ENCODE data around the gene CEMP1. TPM values are rescaled to one million over a fixed set of nuclear protein-coding genes. Genes with fewer than 3 reads are reported as not detected.

CEMP1 gene
- total RNA-seq, result not detected

GRCh38 chr16:2531371-2531695, at the start of gene CEMP1:
Gene CEMP1 (minus strand): TSS chr16:2531408. CDS start chr16:2531073, 335 bp downstream.

GRCh38 chr16:2537451-2538379, 6.5 kb upstream of the CEMP1 start, which contains the start of gene PDPK1:
Gene PDPK1 (plus strand): TSS chr16:2538021. CDS start chr16:2538113, 92 bp downstream.

GRCh38 chr16:2520097-2520783, 11.0 kb downstream of the CEMP1 start, which contains the start of gene AMDHD2:
Gene AMDHD2 (plus strand): TSS chr16:2520371. CDS start chr16:2520459, 88 bp downstream.

GRCh38 chr16:2513405-2514332, 17.5 kb downstream of the CEMP1 start, which contains the start of gene ATP6V0C:
Gene ATP6V0C (plus strand): TSS chr16:2513952. CDS start chr16:2514104, 152 bp downstream.

Other genes starting within 250 kb of the CEMP1 start
- 25.3 TPM for gene ABCA3, start 190.7 kb downstream of the CEMP1 start, total RNA-seq
- gene CCNF, start 102.0 kb downstream of the CEMP1 start, total RNA-seq, result 10.2 TPM
- 7.0 TPM for gene TEDC2, start 71.3 kb downstream of the CEMP1 start, total RNA-seq
- 17.4 TPM for gene NTN3, start 60.1 kb downstream of the CEMP1 start, total RNA-seq
- gene TBC1D24, start 56.3 kb downstream of the CEMP1 start, total RNA-seq, result 46.5 TPM
- 45.1 TPM for gene ATP6V0C, start 17.5 kb downstream of the CEMP1 start, total RNA-seq
- gene AMDHD2, start 11.0 kb downstream of the CEMP1 start, total RNA-seq, result 31.7 TPM
- 35.7 TPM for gene PDPK1, start 6.6 kb upstream of the CEMP1 start, total RNA-seq
- gene KCTD5, start 151.1 kb upstream of the CEMP1 start, total RNA-seq, result 36.1 TPM
- gene PRSS27, start 188.8 kb upstream of the CEMP1 start, total RNA-seq, result 2.0 TPM
- 265 TPM for gene SRRM2, start 221.2 kb upstream of the CEMP1 start, total RNA-seq
- 283 TPM for gene ELOB, start 245.9 kb upstream of the CEMP1 start, total RNA-seq